Right lobe of liver (tissue), 6 donors: ENCODE data around the gene GATA6. TPM values are rescaled to one million over a fixed set of nuclear protein-coding genes. Genes with fewer than 3 reads are reported as not detected.

Experiments used
- ATAC-seq, 4 donors: fragments of 200-7000 bp; cut with Tn5 transposase; one replicate each; pipeline ENCODE4 v1.9.1; 2020; ENCODE audit warnings: mild to moderate bottlenecking in 4 of 4, moderate library complexity in 4 of 4
- DNase-seq, 3 donors: peaks; one replicate each; pipeline ENCODE4 v3.0.0-alpha.2; 2020
- H3K27ac ChIP-seq, 3 donors: fragments of 200-600 bp; one replicate each; pipeline ENCODE4 v1.8.0; 2022
- H3K27me3 ChIP-seq, 2 donors: fragments of 200-600 bp; one replicate each; pipeline ENCODE4 v1.8.0; 2022
- H3K36me3 ChIP-seq, 4 donors: fragments of 200-600 bp; sonication (generic) in 1 of 4; one replicate each; pipeline versions ENCODE4 v1.5.1 to v1.8.0; 2017 to 2022; ENCODE audit warnings: control low read depth in 1 of 4
- H3K4me1 ChIP-seq, 4 donors: fragments of 200-600 bp; sonication (generic) in 1 of 4; one replicate each; pipeline versions ENCODE4 v1.5.1 to v1.8.0; 2017 to 2022; ENCODE audit warnings: control low read depth in 1 of 4
- H3K4me3 ChIP-seq, 3 donors: fragments of 200-600 bp; one replicate each; pipeline ENCODE4 v1.8.0; 2022
- H3K9me3 ChIP-seq, 4 donors: fragments of 200-600 bp; sonication (generic) in 1 of 4; one replicate each; pipeline versions ENCODE4 v1.5.1 to v1.8.0; 2017 to 2022; ENCODE audit warnings: control low read depth in 1 of 4
- POLR2A ChIP-seq: fragments of 450-650 bp; IDR thresholded peaks from one replicate; pipeline ENCODE4 v1.6.1; 2017; ENCODE audit warnings: antibody characterized with exemption, mild to moderate bottlenecking
- WGBS: methylation state at CpG from one replicate; pipeline ENCODE4 v1.1.6; 2018; ENCODE audit warnings: low coverage, low lambda C conversion rate; ENCODE audit not compliant: insufficient coverage; ENCODE audit errors: missing lambda C conversion rate; 5-methylcytosine and 5-hydroxymethylcytosine counted together
- intact Hi-C, 2 donors: fragments of 100-400 bp; cut with DNase I; formaldehyde crosslinking; loops; one replicate each; pipeline versions ENCODE4 v1.11.2 to v1.14.1; 2022
- total RNA-seq, 6 experiments: library from RNA; depleted of rRNA in 2 of 6; stranded (reverse); fragments of >200 nt in 2 of 6; fragmentation: NEBNext Ultra II Directional in 3 of 6; extraction: Animal tissue kit (Norgen Biotek cat#: 25700) in 3 of 6; gene quantifications; one replicate each; pipeline versions ENCODE4 v1.1.0 to v1.2.4, GENCODE V29; 2016 to 2023
- TF ChIP-seq, protein P1 (sequence below), 4 donors: fragments of 200-600 bp in 3 of 4; fragments of 450-650 bp in 1 of 4; IDR thresholded peaks; one replicate each; pipeline versions ENCODE4 v1.5.1 to v1.8.0; 2016 to 2022; ENCODE audit warnings: antibody characterized with exemption in 4 of 4, mild to moderate bottlenecking in 2 of 4
- donor health status: DM: no; HTN: yes; CAD: no.
- donor health status: DM: no; HTN: no; CAD: no.
- donor health status: DM: no; HTN: no; CAD: no.
- donor health status: DM: no; HTN: yes; CAD: no.
- donor health status: DM: no; HTN: yes; CAD: no.

GATA6 gene
- total RNA-seq, 6 experiments from 2014 or later: 8.0 to 14.0 (median 9.5) TPM

DNA sequence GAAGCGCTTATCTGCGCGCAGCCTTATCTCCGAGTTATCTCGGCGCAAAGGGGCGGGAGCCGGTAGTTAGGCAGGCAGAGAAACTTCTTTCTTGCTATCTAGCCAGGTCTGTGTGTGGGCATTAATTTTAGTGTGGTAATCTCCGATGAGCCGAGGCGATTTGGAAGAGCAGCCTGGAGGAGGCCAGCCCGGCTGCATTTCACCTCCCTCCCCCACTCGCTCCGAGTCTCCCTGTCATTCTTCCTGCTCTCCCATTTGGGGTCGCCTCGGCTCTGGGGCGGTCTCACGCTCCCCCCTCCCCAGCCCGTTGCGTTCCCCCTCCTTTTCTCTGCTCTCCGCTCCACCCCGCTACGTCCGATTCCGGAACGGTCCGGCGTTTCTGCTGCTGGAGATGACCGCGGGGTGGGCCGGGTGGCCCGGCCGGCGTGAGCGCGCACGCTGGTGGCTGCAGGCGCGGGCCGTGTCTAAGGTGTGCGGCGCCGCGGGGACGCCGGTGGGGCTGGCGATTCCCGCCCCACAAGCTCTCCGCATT lies 566 bp downstream of the GATA6 start:
- intact Hi-C loops: loop anchor here in 1 of 2 donors (10.0 kb wide), 2 partner anchors 175 to 385 kb away; no protein-coding TSS in a partner anchor
- no peaks in the 10 kb centered on the region for H3K36me3 ChIP-seq
- peak overlapping the region; percentile 90 to 98 (median 95) for H3K27ac ChIP-seq
- H3K27me3 ChIP-seq: no peaks in the 10 kb centered on the region
- peak; percentile 4 to 13 (median 4) for ATAC-seq
- 0% methylated on average over 25 of the region's 49 CpGs for WGBS
- TF ChIP-seq POLR2A: no peak
- TF ChIP-seq, protein P1, sequence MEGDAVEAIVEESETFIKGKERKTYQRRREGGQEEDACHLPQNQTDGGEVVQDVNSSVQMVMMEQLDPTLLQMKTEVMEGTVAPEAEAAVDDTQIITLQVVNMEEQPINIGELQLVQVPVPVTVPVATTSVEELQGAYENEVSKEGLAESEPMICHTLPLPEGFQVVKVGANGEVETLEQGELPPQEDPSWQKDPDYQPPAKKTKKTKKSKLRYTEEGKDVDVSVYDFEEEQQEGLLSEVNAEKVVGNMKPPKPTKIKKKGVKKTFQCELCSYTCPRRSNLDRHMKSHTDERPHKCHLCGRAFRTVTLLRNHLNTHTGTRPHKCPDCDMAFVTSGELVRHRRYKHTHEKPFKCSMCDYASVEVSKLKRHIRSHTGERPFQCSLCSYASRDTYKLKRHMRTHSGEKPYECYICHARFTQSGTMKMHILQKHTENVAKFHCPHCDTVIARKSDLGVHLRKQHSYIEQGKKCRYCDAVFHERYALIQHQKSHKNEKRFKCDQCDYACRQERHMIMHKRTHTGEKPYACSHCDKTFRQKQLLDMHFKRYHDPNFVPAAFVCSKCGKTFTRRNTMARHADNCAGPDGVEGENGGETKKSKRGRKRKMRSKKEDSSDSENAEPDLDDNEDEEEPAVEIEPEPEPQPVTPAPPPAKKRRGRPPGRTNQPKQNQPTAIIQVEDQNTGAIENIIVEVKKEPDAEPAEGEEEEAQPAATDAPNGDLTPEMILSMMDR (IDR thresholded peaks at IDR 0.05): no peak
- DNase-seq: peak in 2 of 3 donors; percentile 58 to 67
- peaks cover 0 to 7% (median 0%) of the 10 kb centered on the region in 4 donors for H3K4me1 ChIP-seq
- H3K4me3 ChIP-seq: peak overlapping the region; percentile 50 to 93 (median 72)
- no peaks in the 10 kb centered on the region for H3K9me3 ChIP-seq

DNA sequence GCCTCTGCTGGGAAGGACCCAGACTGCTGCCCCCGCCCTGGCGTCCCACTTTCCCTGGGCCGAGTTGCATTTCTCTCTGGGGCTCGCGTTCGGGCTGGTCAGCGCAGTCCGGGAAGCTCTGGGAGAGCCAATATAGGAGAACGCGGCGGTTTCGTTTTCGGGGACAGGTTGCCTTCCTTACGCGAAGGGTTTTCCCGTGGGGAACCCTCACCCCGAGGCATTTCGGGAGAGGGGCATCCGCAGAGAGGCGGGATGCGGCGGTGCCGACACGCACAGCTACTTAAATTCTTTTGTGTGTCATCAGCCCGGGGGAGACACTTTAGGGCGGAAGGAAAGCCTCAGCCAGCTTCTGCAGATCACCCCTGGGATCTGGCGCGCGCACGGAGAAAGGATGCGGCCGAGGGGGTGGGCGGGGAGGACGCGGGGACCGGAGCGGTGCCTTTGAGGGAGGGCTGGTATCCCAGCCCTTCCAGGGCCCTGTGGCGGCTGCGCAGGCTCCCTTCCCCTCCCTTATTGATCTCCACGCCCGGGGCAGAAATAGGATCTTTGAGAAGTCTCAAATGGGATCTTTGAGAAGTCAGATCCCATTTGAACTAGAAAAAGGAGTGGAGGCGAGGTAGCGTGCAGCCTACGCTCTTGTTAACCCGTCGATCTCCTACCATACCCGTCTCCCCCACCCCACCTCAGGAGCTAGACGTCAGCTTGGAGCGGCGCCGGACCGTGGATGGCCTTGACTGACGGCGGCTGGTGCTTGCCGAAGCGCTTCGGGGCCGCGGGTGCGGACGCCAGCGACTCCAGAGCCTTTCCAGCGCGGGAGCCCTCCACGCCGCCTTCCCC lies 1.2 kb downstream of the GATA6 start:
- no peak for TF ChIP-seq POLR2A
- TF ChIP-seq, protein P1 (IDR thresholded peaks at IDR 0.05): no peak
- DNase-seq (peak; percentile 66 to 70 (median 67)), ATAC-seq (peak; percentile 1 to 13 (median 3))
- Histone ChIP-seq H3K36me3 (no peaks in the 10 kb centered on the region), H3K27me3 (no peaks in the 10 kb centered on the region), H3K9me3 (no peaks in the 10 kb centered on the region), H3K27ac (peak overlapping the region; percentile 90 to 98 (median 95)), H3K4me3 (peak overlapping the region; percentile 50 to 93 (median 72)), H3K4me1 (peaks cover 0 to 7% (median 0%) of the 10 kb centered on the region in 4 donors)
- intact Hi-C loops: loop anchor here in 1 of 2 donors (10.0 kb wide), 1 partner anchor 174 kb away; no protein-coding TSS in a partner anchor
- WGBS: 0% methylated on average over 28 of the region's 66 CpGs

DNA sequence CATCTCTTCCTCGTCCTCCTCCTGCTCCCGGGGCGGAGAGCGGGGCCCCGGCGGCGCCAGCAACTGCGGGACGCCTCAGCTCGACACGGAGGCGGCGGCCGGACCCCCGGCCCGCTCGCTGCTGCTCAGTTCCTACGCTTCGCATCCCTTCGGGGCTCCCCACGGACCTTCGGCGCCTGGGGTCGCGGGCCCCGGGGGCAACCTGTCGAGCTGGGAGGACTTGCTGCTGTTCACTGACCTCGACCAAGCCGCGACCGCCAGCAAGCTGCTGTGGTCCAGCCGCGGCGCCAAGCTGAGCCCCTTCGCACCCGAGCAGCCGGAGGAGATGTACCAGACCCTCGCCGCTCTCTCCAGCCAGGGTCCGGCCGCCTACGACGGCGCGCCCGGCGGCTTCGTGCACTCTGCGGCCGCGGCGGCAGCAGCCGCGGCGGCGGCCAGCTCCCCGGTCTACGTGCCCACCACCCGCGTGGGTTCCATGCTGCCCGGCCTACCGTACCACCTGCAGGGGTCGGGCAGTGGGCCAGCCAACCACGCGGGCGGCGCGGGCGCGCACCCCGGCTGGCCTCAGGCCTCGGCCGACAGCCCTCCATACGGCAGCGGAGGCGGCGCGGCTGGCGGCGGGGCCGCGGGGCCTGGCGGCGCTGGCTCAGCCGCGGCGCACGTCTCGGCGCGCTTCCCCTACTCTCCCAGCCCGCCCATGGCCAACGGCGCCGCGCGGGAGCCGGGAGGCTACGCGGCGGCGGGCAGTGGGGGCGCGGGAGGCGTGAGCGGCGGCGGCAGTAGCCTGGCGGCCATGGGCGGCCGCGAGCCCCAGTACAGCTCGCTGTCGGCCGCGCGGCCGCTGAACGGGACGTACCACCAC lies 2.1 kb downstream of the GATA6 start:
- Histone ChIP-seq H3K27ac (peak overlapping the region; percentile 90 to 98 (median 95)), H3K27me3 (no peaks in the 10 kb centered on the region), H3K36me3 (no peaks in the 10 kb centered on the region), H3K4me1 (peaks cover 0 to 7% (median 0%) of the 10 kb centered on the region in 4 donors), H3K9me3 (no peaks in the 10 kb centered on the region), H3K4me3 (peak overlapping the region; percentile 50 to 93 (median 72))
- ATAC-seq (no peak), DNase-seq (no peak)
- 20% methylated on average over 1 of the region's 120 CpGs for WGBS
- TF ChIP-seq, protein P1 (IDR thresholded peaks at IDR 0.05): no peak
- TF ChIP-seq POLR2A: no peak
- intact Hi-C loops: loop anchor here in 1 of 2 donors (10.0 kb wide), 1 partner anchor 173 kb away; no protein-coding TSS in a partner anchor

DNA sequence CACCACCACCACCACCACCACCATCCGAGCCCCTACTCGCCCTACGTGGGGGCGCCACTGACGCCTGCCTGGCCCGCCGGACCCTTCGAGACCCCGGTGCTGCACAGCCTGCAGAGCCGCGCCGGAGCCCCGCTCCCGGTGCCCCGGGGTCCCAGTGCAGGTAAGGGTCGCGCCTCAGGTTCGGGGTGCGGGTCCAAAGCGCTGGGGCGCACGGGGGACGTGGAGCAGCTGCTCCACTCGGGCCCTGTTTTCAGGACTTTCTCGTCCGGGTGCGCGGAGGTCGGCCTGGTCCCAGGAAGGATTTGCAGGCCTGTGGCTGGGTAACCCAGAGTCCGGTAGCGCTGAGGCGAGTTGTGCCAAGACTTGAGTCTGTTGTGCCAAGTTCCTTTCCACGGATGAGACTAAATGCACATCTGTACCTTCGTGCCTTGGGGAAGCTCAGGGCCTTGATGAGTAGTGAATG lies 2.8 kb downstream of the GATA6 start:
- TF ChIP-seq, protein P1 (IDR thresholded peaks at IDR 0.05): no peak
- no peak for TF ChIP-seq POLR2A
- DNase-seq (no peak), ATAC-seq (no peak)
- intact Hi-C loops: loop anchor here in 1 of 2 donors (10.0 kb wide), 1 partner anchor 173 kb away; no protein-coding TSS in a partner anchor
- Histone ChIP-seq H3K4me3 (peak overlapping the region; percentile 5 to 93 (median 31)), H3K27ac (peak overlapping the region; percentile 35 to 98 (median 38)), H3K27me3 (no peaks in the 10 kb centered on the region), H3K36me3 (peaks cover 0 to 5% (median 0%) of the 10 kb centered on the region in 4 donors), H3K9me3 (no peaks in the 10 kb centered on the region), H3K4me1 (peaks cover 0 to 7% (median 0%) of the 10 kb centered on the region in 4 donors)
- WGBS: 49% methylated on average over 9 of the region's 34 CpGs
